ENCODE measurements around the gene GALNTL6. TPM values are rescaled to one million over a fixed set of nuclear protein-coding genes. Genes with fewer than 3 reads are reported as not detected.

The GALNTL6 gene
- total RNA-seq, 1 donor from 2014 or later: not detected

GRCh38 chr4:172989984-172990820 is 1177.0 kb downstream of the GALNTL6 start:
- intact Hi-C loops (cut with micrococcal nuclease): no loop called here
- H3K4me1 Mint-ChIP-seq: no peaks in the 10 kb centered on the region
- DNase-seq: no peak
- H3K27me3 Mint-ChIP-seq: no peaks in the 10 kb centered on the region
- H3K27ac Mint-ChIP-seq: no peak overlapping the region
- H3K36me3 Mint-ChIP-seq (ENCODE audit: low read depth): no peaks in the 10 kb centered on the region
- H3K4me3 Mint-ChIP-seq: no peak overlapping the region
- H3K9me3 Mint-ChIP-seq: no peaks in the 10 kb centered on the region

GRCh38 chr4:172992648-172993378 is 1179.6 kb downstream of the GALNTL6 start:
- Mint-ChIP-seq H3K36me3 (ENCODE audit: low read depth) (no peaks in the 10 kb centered on the region), H3K27ac (no peak overlapping the region), H3K4me3 (no peak overlapping the region), H3K27me3 (no peaks in the 10 kb centered on the region), H3K4me1 (no peaks in the 10 kb centered on the region), H3K9me3 (no peaks in the 10 kb centered on the region)
- no peak for DNase-seq
- intact Hi-C loops (cut with micrococcal nuclease): no loop called here

- intact Hi-C loops (cut with micrococcal nuclease): no loop called here
- Mint-ChIP-seq H3K4me1 (no peaks in the 10 kb centered on the region), H3K27me3 (peaks cover 4% of the 10 kb centered on the region), H3K36me3 (ENCODE audit: low read depth) (no peaks in the 10 kb centered on the region), H3K9me3 (no peaks in the 10 kb centered on the region), H3K27ac (no peak overlapping the region), H3K4me3 (no peak overlapping the region)
- no peak for DNase-seq
These were observed 1182.0 kb downstream of the GALNTL6 start for GRCh38 chr4:172995161-172995560.

DNA sequence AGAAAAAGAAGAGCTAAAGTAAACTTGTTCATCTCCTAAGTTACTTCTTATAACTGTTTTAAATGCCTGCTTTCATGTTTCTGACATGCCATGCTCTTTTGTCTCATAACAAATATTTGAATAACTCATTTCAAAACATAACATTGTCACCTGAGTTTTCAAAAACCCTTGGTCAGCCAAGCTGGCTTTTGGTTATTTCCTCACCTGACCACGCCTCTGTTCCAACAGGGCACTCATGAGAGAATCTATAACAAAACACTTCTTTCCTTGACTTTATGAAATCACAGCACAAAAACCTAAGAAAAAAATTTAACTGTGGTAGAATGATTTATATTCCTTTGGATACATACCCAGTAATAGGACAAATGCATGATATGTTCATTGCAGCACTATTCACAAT is 1182.5 kb downstream of the GALNTL6 start:
- Mint-ChIP-seq H3K36me3 (ENCODE audit: low read depth) (no peaks in the 10 kb centered on the region), H3K27me3 (peaks cover 4% of the 10 kb centered on the region), H3K27ac (no peak overlapping the region), H3K9me3 (no peaks in the 10 kb centered on the region), H3K4me3 (no peak overlapping the region), H3K4me1 (no peaks in the 10 kb centered on the region)
- DNase-seq: no peak
- intact Hi-C loops (cut with micrococcal nuclease): no loop called here

DNA sequence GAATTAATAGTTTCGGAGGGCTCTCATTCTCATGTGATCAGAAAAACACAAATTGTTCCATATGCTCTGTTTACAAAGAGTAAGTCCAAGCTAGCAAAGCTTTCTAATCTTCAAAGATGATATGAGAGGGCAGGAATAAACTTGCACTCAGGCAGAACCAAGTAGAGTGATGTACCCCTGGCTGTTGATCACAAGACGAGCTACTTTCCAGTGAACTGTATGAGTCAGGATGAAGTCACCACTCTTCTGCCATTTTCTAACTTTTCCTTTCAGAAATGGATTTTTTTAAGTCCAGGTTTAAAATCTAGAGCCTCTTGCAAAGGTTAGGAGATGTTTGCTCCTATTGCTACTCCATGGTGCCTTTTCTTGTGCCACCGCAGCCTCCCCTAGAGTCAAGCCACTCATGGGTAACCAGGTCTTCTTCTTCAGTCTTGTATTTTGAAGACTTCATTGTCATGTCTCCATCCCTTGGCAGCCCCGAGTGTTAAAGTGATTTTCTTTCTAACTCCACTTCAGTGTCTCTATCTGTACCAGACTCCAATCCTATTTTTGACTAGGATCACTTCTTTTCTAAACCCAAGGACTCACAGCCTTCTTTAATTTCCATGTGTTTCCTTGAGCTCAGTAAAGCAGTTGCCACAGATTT is 1183.5 kb downstream of the GALNTL6 start:
- Mint-ChIP-seq H3K9me3 (no peaks in the 10 kb centered on the region), H3K36me3 (ENCODE audit: low read depth) (no peaks in the 10 kb centered on the region), H3K4me3 (no peak overlapping the region), H3K4me1 (no peaks in the 10 kb centered on the region), H3K27me3 (peaks cover 7% of the 10 kb centered on the region), H3K27ac (no peak overlapping the region)
- no peak for DNase-seq
- intact Hi-C loops (cut with micrococcal nuclease): no loop called here

DNA sequence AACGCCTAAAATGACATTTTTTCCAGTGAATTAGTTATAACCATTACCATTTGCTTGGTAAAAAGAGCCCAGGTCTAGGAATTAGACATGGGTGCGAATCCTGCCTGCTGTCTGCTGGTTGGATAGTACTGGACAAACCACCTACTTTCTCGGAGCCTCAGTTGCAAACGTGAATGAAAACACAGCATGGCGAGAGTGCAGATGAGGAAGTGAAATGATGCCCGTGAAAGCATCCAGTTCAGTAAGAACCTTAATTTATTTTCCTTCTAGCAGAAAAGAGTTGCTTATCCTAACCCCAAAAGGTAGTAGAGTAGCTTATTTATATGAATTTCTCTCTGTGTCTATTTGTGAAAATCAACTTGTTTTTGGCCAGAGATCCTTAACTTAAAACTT is 1184.0 kb downstream of the GALNTL6 start:
- no peaks in the 10 kb centered on the region for H3K4me1 Mint-ChIP-seq
- H3K36me3 Mint-ChIP-seq (ENCODE audit: low read depth): no peaks in the 10 kb centered on the region
- H3K27me3 Mint-ChIP-seq: peaks cover 7% of the 10 kb centered on the region
- no peak overlapping the region for H3K4me3 Mint-ChIP-seq
- H3K9me3 Mint-ChIP-seq: no peaks in the 10 kb centered on the region
- H3K27ac Mint-ChIP-seq: no peak overlapping the region
- intact Hi-C loops (cut with micrococcal nuclease): no loop called here
- no peak for DNase-seq

DNA sequence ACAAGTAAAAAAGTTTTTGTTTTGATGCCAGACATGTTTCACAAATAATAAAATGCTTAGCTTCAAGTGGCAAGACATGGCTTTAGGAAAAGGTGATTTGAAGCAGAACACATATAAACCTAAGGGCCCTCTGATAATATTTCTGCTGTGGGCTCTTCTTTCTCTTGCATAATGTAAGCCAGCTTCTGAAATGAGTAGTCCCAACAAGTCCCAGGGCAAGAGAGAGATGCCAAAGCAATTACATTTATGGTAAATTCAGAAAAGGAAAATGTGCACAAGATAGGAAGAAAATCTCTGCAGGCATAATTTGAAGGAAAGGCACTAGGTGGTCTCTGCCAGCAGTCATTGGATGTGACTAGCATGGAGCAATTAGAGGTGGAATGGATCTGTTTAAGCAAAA is 1184.7 kb downstream of the GALNTL6 start:
- H3K36me3 Mint-ChIP-seq (ENCODE audit: low read depth): no peaks in the 10 kb centered on the region
- no peak for DNase-seq
- intact Hi-C loops (cut with micrococcal nuclease): no loop called here
- H3K27me3 Mint-ChIP-seq: peaks cover 7% of the 10 kb centered on the region
- H3K27ac Mint-ChIP-seq: no peak overlapping the region
- no peaks in the 10 kb centered on the region for H3K9me3 Mint-ChIP-seq
- H3K4me3 Mint-ChIP-seq: no peak overlapping the region
- H3K4me1 Mint-ChIP-seq: no peaks in the 10 kb centered on the region

GRCh38 chr4:172998527-172999469 is 1185.6 kb downstream of the GALNTL6 start:
- intact Hi-C loops (cut with micrococcal nuclease): no loop called here
- Mint-ChIP-seq H3K9me3 (no peaks in the 10 kb centered on the region), H3K4me1 (no peaks in the 10 kb centered on the region), H3K27ac (no peak overlapping the region), H3K36me3 (ENCODE audit: low read depth) (no peaks in the 10 kb centered on the region), H3K27me3 (peaks cover 7% of the 10 kb centered on the region), H3K4me3 (no peak overlapping the region)
- no peak for DNase-seq

GRCh38 chr4:173001571-173001970 is 1188.4 kb downstream of the GALNTL6 start:
- intact Hi-C loops (cut with micrococcal nuclease): no loop called here
- no peak overlapping the region for H3K4me3 Mint-ChIP-seq
- no peaks in the 10 kb centered on the region for H3K36me3 Mint-ChIP-seq (ENCODE audit: low read depth)
- DNase-seq: no peak
- peaks cover 7% of the 10 kb centered on the region for H3K27me3 Mint-ChIP-seq
- H3K27ac Mint-ChIP-seq: no peak overlapping the region
- H3K9me3 Mint-ChIP-seq: no peaks in the 10 kb centered on the region
- H3K4me1 Mint-ChIP-seq: no peaks in the 10 kb centered on the region

GRCh38 chr4:173002830-173003561 is 1189.8 kb downstream of the GALNTL6 start:
- H3K4me3 Mint-ChIP-seq: no peak overlapping the region
- no peaks in the 10 kb centered on the region for H3K9me3 Mint-ChIP-seq
- DNase-seq: no peak
- no peaks in the 10 kb centered on the region for H3K4me1 Mint-ChIP-seq
- H3K36me3 Mint-ChIP-seq (ENCODE audit: low read depth): no peaks in the 10 kb centered on the region
- no peak overlapping the region for H3K27ac Mint-ChIP-seq
- peaks cover 9% of the 10 kb centered on the region for H3K27me3 Mint-ChIP-seq
- intact Hi-C loops (cut with micrococcal nuclease): no loop called here

DNA sequence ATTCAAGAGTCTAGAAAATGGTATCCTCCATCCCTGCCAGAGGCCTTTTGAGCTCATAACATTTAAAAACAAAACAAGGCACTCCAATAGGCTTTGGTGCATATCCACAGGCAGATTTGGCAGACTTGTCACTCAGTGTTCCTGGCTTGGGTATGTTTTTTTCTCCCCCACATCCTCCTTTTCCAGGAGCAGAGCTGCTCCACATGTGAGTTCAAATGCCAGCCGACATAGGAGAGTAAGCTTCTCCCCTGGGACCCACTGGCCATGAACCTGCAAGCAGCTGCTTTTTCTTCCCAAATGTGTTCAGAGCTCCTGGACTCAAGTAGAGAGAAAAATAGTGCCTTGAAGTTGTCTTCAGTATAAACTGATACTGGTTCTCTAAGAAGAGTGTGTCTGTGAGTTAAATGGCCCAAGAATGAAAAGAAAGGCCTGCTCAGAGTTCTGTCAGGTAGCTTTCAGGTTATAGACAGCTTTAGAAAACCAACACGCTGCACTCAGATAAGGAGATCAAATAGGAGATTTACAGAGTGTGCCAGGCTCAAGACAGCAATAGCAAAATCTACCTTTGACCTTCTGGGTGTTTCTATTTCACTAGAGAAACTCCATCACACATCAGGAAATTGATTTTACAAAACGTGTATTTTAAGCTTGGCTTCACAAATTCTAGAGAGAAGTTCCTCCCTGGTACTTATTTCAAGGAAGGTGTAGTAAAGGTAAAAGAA is 1192.9 kb downstream of the GALNTL6 start:
- H3K27ac Mint-ChIP-seq: no peak overlapping the region
- no peak overlapping the region for H3K4me3 Mint-ChIP-seq
- H3K36me3 Mint-ChIP-seq (ENCODE audit: low read depth): no peaks in the 10 kb centered on the region
- intact Hi-C loops (cut with micrococcal nuclease): no loop called here
- no peaks in the 10 kb centered on the region for H3K9me3 Mint-ChIP-seq
- H3K4me1 Mint-ChIP-seq: no peaks in the 10 kb centered on the region
- H3K27me3 Mint-ChIP-seq: peaks cover 7% of the 10 kb centered on the region
- no peak for DNase-seq

- no peaks in the 10 kb centered on the region for H3K9me3 Mint-ChIP-seq
- DNase-seq: no peak
- H3K36me3 Mint-ChIP-seq (ENCODE audit: low read depth): no peaks in the 10 kb centered on the region
- H3K4me3 Mint-ChIP-seq: no peak overlapping the region
- H3K27me3 Mint-ChIP-seq: peaks cover 9% of the 10 kb centered on the region
- no peak overlapping the region for H3K27ac Mint-ChIP-seq
- intact Hi-C loops (cut with micrococcal nuclease): no loop called here
- H3K4me1 Mint-ChIP-seq: no peaks in the 10 kb centered on the region
These were observed 1195.2 kb downstream of the GALNTL6 start for GRCh38 chr4:173008436-173008835.

Data from activated CD4-positive, alpha-beta T cell treated with anti-CD3 and anti-CD28 coated beads, Interleukin-2, amount 10 ng/mL, durations not matched to agents 24 days and 14 days (primary cell).